Peyer's patch (tissue), 4 donors: ENCODE measurements around the gene C10orf67.

Experiments used
- POLR2A ChIP-seq, 2 donors: fragments of 450-650 bp; IDR thresholded peaks; one replicate each; pipeline ENCODE4 v1.5.1; 2017; ENCODE audit warnings: antibody characterized with exemption in 2 of 2, mild to moderate bottlenecking in 2 of 2, moderate library complexity in 2 of 2
- TF ChIP-seq, protein P1 (sequence below), 6 experiments: fragments of 450-650 bp in 4 of 6; fragments of 200-600 bp in 2 of 6; sonication (generic) in 1 of 6; IDR thresholded peaks; one replicate each; pipeline ENCODE4 v1.5.1; 2017 to 2019; ENCODE audit warnings: antibody characterized with exemption in 6 of 6, mild to moderate bottlenecking in 3 of 6, moderate library complexity in 1 of 6

DNA sequence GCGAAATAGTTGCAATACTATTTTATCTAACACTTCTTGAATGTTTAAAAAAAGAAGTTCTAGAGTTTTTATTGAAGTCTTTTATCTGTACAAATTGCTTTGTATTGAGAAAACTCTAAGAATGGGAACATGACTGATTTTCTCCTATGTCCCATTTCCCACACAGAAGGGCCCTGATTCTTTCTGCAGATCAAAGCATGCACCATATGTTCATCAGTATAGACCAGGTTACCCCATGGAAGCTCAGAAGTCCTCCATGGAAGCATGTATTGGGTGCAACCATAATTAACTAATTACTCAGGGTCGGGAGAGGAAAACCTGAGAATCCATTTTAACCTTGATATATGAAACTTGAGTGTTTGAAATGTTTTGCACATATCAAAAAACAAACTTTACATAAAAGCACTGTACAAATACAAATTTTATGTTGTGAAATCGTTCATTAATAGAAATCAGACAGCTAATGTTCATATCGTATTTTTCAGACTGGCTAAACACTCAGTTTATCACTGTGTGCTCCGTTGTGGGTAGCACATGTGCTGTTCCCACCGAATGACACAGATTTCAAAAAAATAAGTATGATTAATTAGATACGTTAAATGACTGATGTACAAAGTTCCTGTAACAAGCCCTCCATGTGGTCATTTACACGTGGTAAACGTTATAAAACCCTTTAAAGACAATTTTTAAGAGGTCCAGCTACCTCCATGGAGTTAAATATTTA, 81.0 kb downstream of the C10orf67 start:
- TF ChIP-seq, protein P1, sequence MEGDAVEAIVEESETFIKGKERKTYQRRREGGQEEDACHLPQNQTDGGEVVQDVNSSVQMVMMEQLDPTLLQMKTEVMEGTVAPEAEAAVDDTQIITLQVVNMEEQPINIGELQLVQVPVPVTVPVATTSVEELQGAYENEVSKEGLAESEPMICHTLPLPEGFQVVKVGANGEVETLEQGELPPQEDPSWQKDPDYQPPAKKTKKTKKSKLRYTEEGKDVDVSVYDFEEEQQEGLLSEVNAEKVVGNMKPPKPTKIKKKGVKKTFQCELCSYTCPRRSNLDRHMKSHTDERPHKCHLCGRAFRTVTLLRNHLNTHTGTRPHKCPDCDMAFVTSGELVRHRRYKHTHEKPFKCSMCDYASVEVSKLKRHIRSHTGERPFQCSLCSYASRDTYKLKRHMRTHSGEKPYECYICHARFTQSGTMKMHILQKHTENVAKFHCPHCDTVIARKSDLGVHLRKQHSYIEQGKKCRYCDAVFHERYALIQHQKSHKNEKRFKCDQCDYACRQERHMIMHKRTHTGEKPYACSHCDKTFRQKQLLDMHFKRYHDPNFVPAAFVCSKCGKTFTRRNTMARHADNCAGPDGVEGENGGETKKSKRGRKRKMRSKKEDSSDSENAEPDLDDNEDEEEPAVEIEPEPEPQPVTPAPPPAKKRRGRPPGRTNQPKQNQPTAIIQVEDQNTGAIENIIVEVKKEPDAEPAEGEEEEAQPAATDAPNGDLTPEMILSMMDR (IDR thresholded peaks at IDR 0.05), result no peak
- TF ChIP-seq POLR2A (IDR thresholded peaks at IDR 0.05), result no peak
